Esophagus muscularis mucosa (tissue), 4 donors: ENCODE measurements around the gene ZNF793. TPM values are rescaled to one million over a fixed set of nuclear protein-coding genes. Genes with fewer than 3 reads are reported as not detected.

Source experiments
- DNase-seq: peaks from one replicate; pipeline ENCODE4 v3.0.0-alpha.2; 2017; ENCODE audit errors: extremely low spot score
- H3K27ac ChIP-seq, 4 donors: fragments of 200-600 bp; sonication (generic); replicated peaks in 1 of 4; 1 replicate in 3 of 4; 2 replicates in 1 of 4; pipeline ENCODE4 v1.5.1; 2016 to 2019; ENCODE audit warnings: mild to moderate bottlenecking in 1 of 4
- H3K27me3 ChIP-seq, 4 donors: fragments of 200-600 bp; sonication (generic); one replicate each; pipeline versions ENCODE4 v1.5.1 to v1.6.0; 2016 to 2019
- H3K36me3 ChIP-seq, 4 donors: fragments of 200-600 bp; sonication (generic); one replicate each; pipeline ENCODE4 v1.5.1; 2016 to 2019
- H3K4me1 ChIP-seq, 4 donors: fragments of 200-600 bp; sonication (generic); one replicate each; pipeline ENCODE4 v1.5.1; 2016 to 2019
- H3K4me3 ChIP-seq, 4 donors: fragments of 200-600 bp; sonication (generic); 1 replicate in 2 of 4; 2 replicates in 2 of 4; pipeline ENCODE4 v1.5.1; 2016 to 2019; ENCODE audit warnings: mild to moderate bottlenecking in 4 of 4, moderate library complexity in 1 of 4
- H3K9me3 ChIP-seq, 4 donors: fragments of 200-600 bp; sonication (generic); 1 replicate in 3 of 4; 2 replicates in 1 of 4; pipeline ENCODE4 v1.5.1; 2016 to 2019
- EP300 ChIP-seq: sonication (generic); formaldehyde crosslinking; IDR thresholded peaks from one replicate; pipeline ENCODE4 v1.6.1; 2017; ENCODE audit warnings: antibody characterized with exemption
- POLR2A ChIP-seq: fragments of 450-650 bp; IDR thresholded peaks from one replicate; pipeline ENCODE4 v1.6.1; 2017; ENCODE audit warnings: antibody characterized with exemption, moderate library complexity, mild to moderate bottlenecking, low read depth
- POLR2AphosphoS5 ChIP-seq, 2 donors: sonication (generic); formaldehyde crosslinking; IDR thresholded peaks; one replicate each; pipeline ENCODE4 v1.6.1; 2017; ENCODE audit warnings: antibody characterized with exemption in 2 of 2
- WGBS: methylation state at CpG from one replicate; pipeline ENCODE4 v1.1.5; 2018; 5-methylcytosine and 5-hydroxymethylcytosine counted together
- intact Hi-C: fragments of 100-400 bp; cut with DNase I; formaldehyde crosslinking; loops from one replicate; pipeline ENCODE4 v1.15.1; 2023
- total RNA-seq, 4 donors: library from RNA; depleted of rRNA; stranded (reverse); fragments of >200 nt; gene quantifications; one replicate each; pipeline versions ENCODE4 v1.1.0 to v1.2.1, GENCODE V29; 2016
- TF ChIP-seq, protein P1 (sequence below), 3 experiments: fragments of 200-600 bp in 2 of 3; fragments of 450-650 bp in 1 of 3; sonication (generic) in 2 of 3; IDR thresholded peaks; one replicate each; pipeline ENCODE4 v1.5.1; 2017 to 2019; ENCODE audit warnings: antibody characterized with exemption in 3 of 3, mild to moderate bottlenecking in 2 of 3, moderate library complexity in 1 of 3

The ZNF793 gene
- total RNA-seq: 1 to 10 TPM; 3.0 to 7.1 (median 5.3) TPM

DNA sequence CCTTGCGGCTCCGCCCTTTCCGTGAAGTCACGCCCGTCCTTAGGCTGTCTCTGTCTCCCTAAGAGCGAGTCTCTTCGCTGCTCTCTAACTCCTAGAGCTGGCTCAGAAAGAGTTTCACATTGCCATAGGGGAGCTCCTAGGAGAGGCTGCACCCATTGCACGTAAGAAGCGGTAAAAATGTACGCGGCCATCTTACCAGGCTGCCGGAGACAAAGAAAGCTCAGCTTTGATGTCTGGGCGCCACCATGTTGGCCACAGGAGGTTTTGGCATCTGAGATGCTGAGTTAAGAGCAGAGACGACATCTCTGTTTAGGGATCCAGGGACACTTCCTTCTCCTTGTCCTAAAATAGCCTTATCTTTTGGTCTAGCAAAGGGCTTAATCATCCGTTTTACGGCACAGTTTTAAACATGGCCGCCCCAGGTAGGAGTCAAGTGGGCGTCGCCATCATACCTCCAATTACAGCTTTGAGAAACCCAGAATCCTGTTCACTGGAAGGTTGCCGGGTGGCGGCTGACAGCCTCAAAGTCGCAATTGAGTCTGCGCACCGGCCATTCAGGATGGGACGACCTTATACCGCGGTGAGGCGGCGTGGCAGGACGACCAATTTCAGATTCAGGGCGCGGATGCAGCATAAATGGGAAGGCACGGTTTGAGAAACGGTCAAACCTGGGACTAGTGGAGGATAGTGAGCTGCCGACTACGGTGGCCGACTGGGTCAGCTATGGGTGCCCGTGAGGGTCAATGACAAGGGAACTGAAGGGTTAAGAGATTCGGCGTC is at the start of gene ZNF793:
Gene ZNF793, plus strand, starts transcription at position 553 of the 780 bp plus-strand sequence. CDS start 16,501 bp downstream, outside the sequence.
- intact Hi-C loops: loop anchor here (5.0 to 10.0 kb wide), 2 partner anchors 34 to 172 kb away; a partner anchor contains a TSS
- no peaks in the 10 kb centered on the region for H3K27me3 ChIP-seq
- H3K27ac ChIP-seq: peak within 1 kb of the TSS; percentile 90 to 97 (median 93)
- peak; percentile 93 for DNase-seq
- H3K4me1 ChIP-seq: peaks cover 12 to 24% (median 17%) of the 10 kb centered on the region in 4 donors
- H3K9me3 ChIP-seq: peaks cover 0 to under 1% (median 0%) of the 10 kb centered on the region in 4 donors
- no peak for TF ChIP-seq EP300
- peak; percentile 70 to 82 for TF ChIP-seq POLR2AphosphoS5 (IDR thresholded peaks at IDR 0.05)
- H3K4me3 ChIP-seq: peak within 1 kb of the TSS; percentile 71 to 81 (median 78)
- peaks cover 8 to 25% (median 10%) of the 10 kb centered on the region in 4 donors for H3K36me3 ChIP-seq
- 0% methylated on average over 40 of the region's 40 CpGs for WGBS

DNA sequence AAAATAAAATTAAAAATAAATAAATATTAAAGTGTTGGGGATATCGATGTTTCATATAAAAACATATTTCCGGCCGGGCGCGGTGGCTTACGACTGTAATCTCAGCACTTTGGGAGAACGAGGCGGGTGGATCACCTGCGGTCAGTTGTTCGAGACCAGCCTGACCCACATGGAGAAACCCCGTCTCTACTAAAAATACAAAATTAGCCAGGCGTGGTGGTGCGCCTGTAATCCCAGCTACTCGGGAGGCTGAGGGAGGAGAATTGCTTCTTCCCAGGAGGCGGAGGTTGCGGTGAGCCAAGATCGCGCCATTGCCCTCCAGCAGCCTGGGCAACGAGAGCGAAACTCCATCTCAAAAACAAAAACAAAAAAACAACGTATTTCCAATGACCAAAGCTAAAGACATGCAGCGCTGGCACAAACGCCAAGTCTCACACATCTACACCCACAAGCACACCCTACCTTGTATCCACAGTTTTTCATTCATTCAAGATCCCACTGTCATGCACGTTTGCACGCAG is 40.4 kb upstream of the ZNF793 start:
- Histone ChIP-seq H3K36me3 (peaks cover 24 to 46% (median 31%) of the 10 kb centered on the region in 4 donors), H3K27ac (peak overlapping the region; percentile 92 to 96 (median 93)), H3K4me1 (peaks cover 16 to 34% (median 34%) of the 10 kb centered on the region in 4 donors), H3K27me3 (no peaks in the 10 kb centered on the region), H3K9me3 (peaks cover 0 to 16% (median 14%) of the 10 kb centered on the region in 4 donors), H3K4me3 (peak overlapping the region; percentile 73 to 94 (median 86))
- no peak for DNase-seq
- no peak for TF ChIP-seq POLR2AphosphoS5 (IDR thresholded peaks at IDR 0.05)
- TF ChIP-seq, protein P1, sequence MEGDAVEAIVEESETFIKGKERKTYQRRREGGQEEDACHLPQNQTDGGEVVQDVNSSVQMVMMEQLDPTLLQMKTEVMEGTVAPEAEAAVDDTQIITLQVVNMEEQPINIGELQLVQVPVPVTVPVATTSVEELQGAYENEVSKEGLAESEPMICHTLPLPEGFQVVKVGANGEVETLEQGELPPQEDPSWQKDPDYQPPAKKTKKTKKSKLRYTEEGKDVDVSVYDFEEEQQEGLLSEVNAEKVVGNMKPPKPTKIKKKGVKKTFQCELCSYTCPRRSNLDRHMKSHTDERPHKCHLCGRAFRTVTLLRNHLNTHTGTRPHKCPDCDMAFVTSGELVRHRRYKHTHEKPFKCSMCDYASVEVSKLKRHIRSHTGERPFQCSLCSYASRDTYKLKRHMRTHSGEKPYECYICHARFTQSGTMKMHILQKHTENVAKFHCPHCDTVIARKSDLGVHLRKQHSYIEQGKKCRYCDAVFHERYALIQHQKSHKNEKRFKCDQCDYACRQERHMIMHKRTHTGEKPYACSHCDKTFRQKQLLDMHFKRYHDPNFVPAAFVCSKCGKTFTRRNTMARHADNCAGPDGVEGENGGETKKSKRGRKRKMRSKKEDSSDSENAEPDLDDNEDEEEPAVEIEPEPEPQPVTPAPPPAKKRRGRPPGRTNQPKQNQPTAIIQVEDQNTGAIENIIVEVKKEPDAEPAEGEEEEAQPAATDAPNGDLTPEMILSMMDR (IDR thresholded peaks at IDR 0.05): no peak
- TF ChIP-seq EP300: no peak
- no peak for TF ChIP-seq POLR2A
- 36% methylated on average over 25 of the region's 25 CpGs for WGBS
- intact Hi-C loops: loop anchor here (5.0 kb wide), 3 partner anchors 94 to 389 kb away; partner anchors contain the start of genes ZNF420, ZNF527 and ZNF585A

DNA sequence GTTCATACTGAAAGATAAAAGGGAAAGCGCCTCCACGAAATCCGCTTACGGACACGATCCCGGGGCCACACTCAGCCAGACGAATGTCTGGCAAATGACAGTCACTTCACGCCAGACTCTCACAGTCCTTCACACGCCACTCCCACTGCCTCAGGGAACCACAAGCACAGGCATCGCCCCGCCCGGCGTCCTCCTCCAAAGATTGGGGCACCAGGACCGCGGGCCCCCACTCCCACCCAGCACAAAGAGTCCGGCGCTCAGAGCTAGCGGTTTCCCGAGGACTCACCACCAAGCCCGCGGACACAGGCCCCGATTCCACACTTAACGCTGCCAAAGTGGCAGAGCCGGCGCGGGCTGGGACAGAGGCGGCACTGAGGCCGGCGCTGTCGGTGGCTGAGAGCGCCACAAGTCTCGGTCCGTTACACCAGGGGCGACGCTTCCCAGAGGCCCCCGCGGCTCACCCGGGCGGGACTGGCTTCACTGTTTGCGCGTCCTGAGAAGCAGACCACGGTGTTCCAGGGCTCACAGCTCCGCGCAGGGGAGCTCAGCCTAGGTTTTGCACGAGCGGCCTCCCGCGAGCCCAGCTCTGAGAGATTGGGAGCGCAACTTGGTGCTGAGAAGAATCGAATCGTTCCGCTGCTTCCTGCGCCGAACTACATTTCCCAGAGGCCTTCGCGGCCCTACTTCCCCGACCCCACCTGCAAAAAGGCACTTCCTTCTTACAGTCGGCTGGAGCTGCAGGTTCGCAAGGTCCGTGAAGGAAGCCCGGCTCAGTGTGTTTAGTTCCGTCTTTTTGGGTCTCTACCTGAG is 39.7 kb upstream of the ZNF793 start, which contains the start of gene ZNF569:
Gene ZNF569, minus strand, starts transcription at position 647 of the 810 bp plus-strand sequence. CDS start 22,523 bp downstream, outside the sequence.
- peak; percentile 95 for DNase-seq
- WGBS: 0% methylated on average over 13 of the region's 62 CpGs
- Histone ChIP-seq H3K4me3 (peak within 1 kb of the TSS; percentile 73 to 94 (median 86)), H3K36me3 (peaks cover 18 to 46% (median 30%) of the 10 kb centered on the region in 4 donors), H3K9me3 (peaks cover 0 to 11% (median 8%) of the 10 kb centered on the region in 4 donors), H3K27ac (peak within 1 kb of the TSS; percentile 92 to 96 (median 93)), H3K4me1 (peaks cover 16 to 34% (median 34%) of the 10 kb centered on the region in 4 donors), H3K27me3 (no peaks in the 10 kb centered on the region)
- intact Hi-C loops: loop anchor here (5.0 kb wide), 3 partner anchors 95 to 390 kb away; partner anchors contain the start of genes ZNF420, ZNF527 and ZNF585A
- TF ChIP-seq POLR2AphosphoS5 (IDR thresholded peaks at IDR 0.05): peak; percentile 84 to 92
- TF ChIP-seq EP300: no peak

DNA sequence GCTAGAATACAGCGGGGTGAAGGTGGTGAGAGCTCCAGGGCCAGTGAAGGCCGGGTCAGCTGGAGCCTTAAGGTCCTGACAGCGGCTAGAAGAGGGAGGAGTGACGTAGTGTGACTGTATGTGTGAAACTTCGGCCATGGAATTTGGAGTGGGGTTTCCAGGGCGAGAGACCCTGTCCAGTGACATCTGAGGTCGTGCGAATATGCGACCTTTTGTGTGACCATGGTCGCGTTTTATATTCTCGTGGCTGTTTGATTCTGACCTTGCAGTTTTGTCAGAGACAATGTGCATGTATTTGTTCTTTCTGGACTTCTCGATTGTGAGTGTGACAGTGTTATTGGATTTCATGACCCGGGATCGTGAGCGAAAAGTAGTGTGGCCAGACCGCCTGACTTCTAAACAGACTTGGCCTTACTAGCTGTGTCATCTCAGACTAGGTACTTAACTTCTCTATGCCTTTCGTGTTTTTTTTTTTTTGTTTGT is 39.1 kb upstream of the ZNF793 start:
- no peak for TF ChIP-seq POLR2AphosphoS5 (IDR thresholded peaks at IDR 0.05)
- TF ChIP-seq, protein P1 (IDR thresholded peaks at IDR 0.05): no peak
- no peak for TF ChIP-seq POLR2A
- TF ChIP-seq EP300: no peak
- intact Hi-C loops: loop anchor here (2.0 to 5.0 kb wide), 4 partner anchors 95 to 390 kb away; partner anchors contain the start of genes ZNF420, ZNF527, ZNF540 and ZNF571
- 33% methylated on average over 18 of the region's 18 CpGs for WGBS
- DNase-seq: no peak
- Histone ChIP-seq H3K27ac (peak overlapping the region; percentile 92 to 96 (median 93)), H3K36me3 (peaks cover 18 to 45% (median 24%) of the 10 kb centered on the region in 4 donors), H3K9me3 (peaks cover 0 to 6% (median 1%) of the 10 kb centered on the region in 4 donors), H3K4me3 (peak overlapping the region; percentile 73 to 94 (median 86)), H3K4me1 (peaks cover 16 to 34% (median 34%) of the 10 kb centered on the region in 4 donors), H3K27me3 (no peaks in the 10 kb centered on the region)
